ENCODE measurements around the gene RAI14. TPM values are rescaled to one million over a fixed set of nuclear protein-coding genes. Genes with fewer than 3 reads are reported as not detected.
"Not testable (repeated sequence)": the region's sequence is repeated elsewhere in the genome, so short reads cannot be mapped to it uniquely, and the experiment has no call there.

Gene RAI14
- total RNA-seq, 2 experiments from 2014 or later, result 0.08 to 0.50 TPM

GRCh38 chr5:34759213-34759612 is 103.1 kb downstream of the RAI14 start:
- H3K9me3 Mint-ChIP-seq; DNase-seq; POLR2A ChIA-PET; CTCF ChIA-PET; H3K36me3 Mint-ChIP-seq (ENCODE audit: low read depth); H3K27ac Mint-ChIP-seq; H3K4me1 Mint-ChIP-seq; H3K4me3 Mint-ChIP-seq; H3K27me3 Mint-ChIP-seq: not testable (repeated sequence)

- H3K9me3 Mint-ChIP-seq, result no peaks in the 10 kb centered on the region
- DNase-seq, result no peak
- no peaks in the 10 kb centered on the region for H3K4me1 Mint-ChIP-seq
- no peak overlapping the region for H3K27ac Mint-ChIP-seq
- H3K4me3 Mint-ChIP-seq, result no peak overlapping the region
- ChIA-PET POLR2A (no interaction called here), CTCF (no interaction called here)
- no peaks in the 10 kb centered on the region for H3K36me3 Mint-ChIP-seq (ENCODE audit: low read depth)
- H3K27me3 Mint-ChIP-seq, result peaks cover 1% of the 10 kb centered on the region
These were observed 109.5 kb downstream of the RAI14 start for GRCh38 chr5:34765662-34766061.

- H3K4me3 Mint-ChIP-seq, result no peak overlapping the region
- no peak for DNase-seq
- H3K9me3 Mint-ChIP-seq, result no peaks in the 10 kb centered on the region
- no peaks in the 10 kb centered on the region for H3K36me3 Mint-ChIP-seq (ENCODE audit: low read depth)
- CTCF ChIA-PET, result no interaction called here
- POLR2A ChIA-PET, result no interaction called here
- H3K27ac Mint-ChIP-seq, result no peak overlapping the region
- H3K4me1 Mint-ChIP-seq, result no peaks in the 10 kb centered on the region
- peaks cover 4% of the 10 kb centered on the region for H3K27me3 Mint-ChIP-seq
These were observed 111.1 kb downstream of the RAI14 start for GRCh38 chr5:34767180-34767579.

GRCh38 chr5:34770486-34770885 is 114.4 kb downstream of the RAI14 start:
- CTCF ChIA-PET, result no interaction called here
- Mint-ChIP-seq H3K4me3 (no peak overlapping the region), H3K36me3 (ENCODE audit: low read depth) (no peaks in the 10 kb centered on the region), H3K4me1 (no peaks in the 10 kb centered on the region), H3K9me3 (peaks cover 6% of the 10 kb centered on the region), H3K27me3 (peaks cover 9% of the 10 kb centered on the region), H3K27ac (no peak overlapping the region)
- POLR2A ChIA-PET, result no interaction called here
- DNase-seq, result no peak

GRCh38 chr5:34771076-34771475 is 114.9 kb downstream of the RAI14 start:
- no peaks in the 10 kb centered on the region for H3K4me1 Mint-ChIP-seq
- ChIA-PET POLR2A (no interaction called here), CTCF (no interaction called here)
- no peak overlapping the region for H3K4me3 Mint-ChIP-seq
- DNase-seq, result no peak
- no peak overlapping the region for H3K27ac Mint-ChIP-seq
- peaks cover 9% of the 10 kb centered on the region for H3K27me3 Mint-ChIP-seq
- H3K9me3 Mint-ChIP-seq, result peaks cover 6% of the 10 kb centered on the region
- no peaks in the 10 kb centered on the region for H3K36me3 Mint-ChIP-seq (ENCODE audit: low read depth)

- Mint-ChIP-seq H3K27ac (no peak overlapping the region), H3K27me3 (peaks cover 9% of the 10 kb centered on the region), H3K4me1 (no peaks in the 10 kb centered on the region), H3K4me3 (no peak overlapping the region), H3K36me3 (ENCODE audit: low read depth) (no peaks in the 10 kb centered on the region), H3K9me3 (peaks cover 6% of the 10 kb centered on the region)
- no peak for DNase-seq
- CTCF ChIA-PET, result no interaction called here
- POLR2A ChIA-PET, result interaction anchor here (0.6 kb wide), 1 partner anchor 375 kb away, joined by 4 read pairs; no protein-coding TSS in a partner anchor
These were observed 116.4 kb downstream of the RAI14 start for GRCh38 chr5:34772267-34773098.

GRCh38 chr5:34774139-34774538 is 118.0 kb downstream of the RAI14 start:
- POLR2A ChIA-PET, result no interaction called here
- peaks cover 9% of the 10 kb centered on the region for H3K27me3 Mint-ChIP-seq
- no peaks in the 10 kb centered on the region for H3K4me1 Mint-ChIP-seq
- no peak overlapping the region for H3K4me3 Mint-ChIP-seq
- H3K9me3 Mint-ChIP-seq, result peaks cover 6% of the 10 kb centered on the region
- no peaks in the 10 kb centered on the region for H3K36me3 Mint-ChIP-seq (ENCODE audit: low read depth)
- H3K27ac Mint-ChIP-seq, result no peak overlapping the region
- no peak for DNase-seq
- CTCF ChIA-PET, result no interaction called here

GRCh38 chr5:34774678-34775077 is 118.5 kb downstream of the RAI14 start:
- H3K4me1 Mint-ChIP-seq; DNase-seq; H3K9me3 Mint-ChIP-seq; H3K36me3 Mint-ChIP-seq (ENCODE audit: low read depth); H3K4me3 Mint-ChIP-seq; H3K27me3 Mint-ChIP-seq; H3K27ac Mint-ChIP-seq; POLR2A ChIA-PET; CTCF ChIA-PET: not testable (repeated sequence)

GRCh38 chr5:34775886-34776285 is 119.8 kb downstream of the RAI14 start:
- no peaks in the 10 kb centered on the region for H3K4me1 Mint-ChIP-seq
- ChIA-PET POLR2A (no interaction called here), CTCF (no interaction called here)
- no peak for DNase-seq
- no peak overlapping the region for H3K27ac Mint-ChIP-seq
- no peaks in the 10 kb centered on the region for H3K36me3 Mint-ChIP-seq (ENCODE audit: low read depth)
- H3K9me3 Mint-ChIP-seq, result peaks cover 6% of the 10 kb centered on the region
- no peak overlapping the region for H3K4me3 Mint-ChIP-seq
- H3K27me3 Mint-ChIP-seq, result peaks cover 8% of the 10 kb centered on the region

GRCh38 chr5:34778091-34778850 is 122.1 kb downstream of the RAI14 start:
- no peak overlapping the region for H3K4me3 Mint-ChIP-seq
- no peaks in the 10 kb centered on the region for H3K36me3 Mint-ChIP-seq (ENCODE audit: low read depth)
- POLR2A ChIA-PET, result no interaction called here
- no peak overlapping the region for H3K27ac Mint-ChIP-seq
- H3K4me1 Mint-ChIP-seq, result no peaks in the 10 kb centered on the region
- DNase-seq, result no peak
- H3K9me3 Mint-ChIP-seq, result peaks cover 6% of the 10 kb centered on the region
- peaks cover 5% of the 10 kb centered on the region for H3K27me3 Mint-ChIP-seq
- CTCF ChIA-PET, result no interaction called here

- H3K36me3 Mint-ChIP-seq (ENCODE audit: low read depth); H3K4me3 Mint-ChIP-seq; H3K27ac Mint-ChIP-seq; CTCF ChIA-PET; POLR2A ChIA-PET; H3K4me1 Mint-ChIP-seq; DNase-seq; H3K27me3 Mint-ChIP-seq; H3K9me3 Mint-ChIP-seq: not testable (repeated sequence)
These were observed 127.8 kb downstream of the RAI14 start for GRCh38 chr5:34783892-34784291.

GRCh38 chr5:34787035-34787434 is 130.9 kb downstream of the RAI14 start:
- ChIA-PET CTCF (no interaction called here), POLR2A (no interaction called here)
- no peak for DNase-seq
- H3K9me3 Mint-ChIP-seq, result no peaks in the 10 kb centered on the region
- H3K36me3 Mint-ChIP-seq (ENCODE audit: low read depth), result no peaks in the 10 kb centered on the region
- no peak overlapping the region for H3K4me3 Mint-ChIP-seq
- no peak overlapping the region for H3K27ac Mint-ChIP-seq
- no peaks in the 10 kb centered on the region for H3K4me1 Mint-ChIP-seq
- peaks cover 3% of the 10 kb centered on the region for H3K27me3 Mint-ChIP-seq

- no peak for DNase-seq
- no peaks in the 10 kb centered on the region for H3K36me3 Mint-ChIP-seq (ENCODE audit: low read depth)
- ChIA-PET POLR2A (no interaction called here), CTCF (no interaction called here)
- H3K4me3 Mint-ChIP-seq, result no peak overlapping the region
- H3K4me1 Mint-ChIP-seq, result no peaks in the 10 kb centered on the region
- peaks cover 5% of the 10 kb centered on the region for H3K27me3 Mint-ChIP-seq
- H3K9me3 Mint-ChIP-seq, result no peaks in the 10 kb centered on the region
- no peak overlapping the region for H3K27ac Mint-ChIP-seq
These were observed 132.9 kb downstream of the RAI14 start for GRCh38 chr5:34789021-34789531.

Measured in activated CD4-positive, alpha-beta T cell treated with anti-CD3 and anti-CD28 coated beads, Interleukin-2, amount 10 ng/mL, durations not matched to agents 7 days and 5 days (primary cell).